GM13977 (cell line): ENCODE data around the gene TNFAIP2.

ENCODE experiments used
- DNase-seq: peaks from one replicate; pipeline ENCODE4 v3.0.0; 2012; ENCODE audit warnings: low spot score
- in situ Hi-C: fragments of 300-500 bp; cut with MboI; formaldehyde crosslinking; loops from one replicate; pipeline ENCODE4 v1.12.0; 2022; ENCODE audit warnings: low sequenced_read_pairs, low pct_unique_long_range_greater_than_20kb, mixed read lengths, inconsistent platforms; ENCODE audit not compliant: unreplicated experiment
- TF ChIP-seq, protein P1 (sequence below): IDR thresholded peaks from 2 replicates; pipeline ENCODE4 v1.5.1; 2012; ENCODE audit warnings: mild to moderate bottlenecking, control low read depth; ENCODE audit not compliant: insufficient read depth; ENCODE audit errors: extremely low read depth, missing control alignments

Gene TNFAIP2

DNA sequence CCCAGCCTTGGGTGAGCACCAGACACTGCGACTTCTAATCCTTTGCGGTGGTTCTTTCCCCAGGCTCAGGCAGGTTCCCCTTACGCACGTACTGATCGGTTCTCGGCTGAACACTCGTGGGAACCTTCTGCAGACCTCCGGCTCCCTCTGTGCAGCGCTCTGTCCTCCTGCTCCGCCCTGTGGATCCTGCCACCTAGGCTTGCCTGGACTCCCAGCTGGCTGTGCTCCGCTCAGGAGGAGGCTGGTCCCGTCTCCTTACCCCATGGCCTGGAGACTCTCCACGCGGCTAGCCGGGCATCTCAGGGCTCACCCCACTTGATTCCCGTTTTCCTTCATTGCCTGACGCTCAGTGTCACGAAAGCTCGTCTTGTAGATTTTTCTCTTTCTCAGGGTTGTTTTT lies 34.7 kb downstream of the TNFAIP2 start:
- in situ Hi-C loops, result no loop called here
- DNase-seq, result no peak
- TF ChIP-seq, protein P1, sequence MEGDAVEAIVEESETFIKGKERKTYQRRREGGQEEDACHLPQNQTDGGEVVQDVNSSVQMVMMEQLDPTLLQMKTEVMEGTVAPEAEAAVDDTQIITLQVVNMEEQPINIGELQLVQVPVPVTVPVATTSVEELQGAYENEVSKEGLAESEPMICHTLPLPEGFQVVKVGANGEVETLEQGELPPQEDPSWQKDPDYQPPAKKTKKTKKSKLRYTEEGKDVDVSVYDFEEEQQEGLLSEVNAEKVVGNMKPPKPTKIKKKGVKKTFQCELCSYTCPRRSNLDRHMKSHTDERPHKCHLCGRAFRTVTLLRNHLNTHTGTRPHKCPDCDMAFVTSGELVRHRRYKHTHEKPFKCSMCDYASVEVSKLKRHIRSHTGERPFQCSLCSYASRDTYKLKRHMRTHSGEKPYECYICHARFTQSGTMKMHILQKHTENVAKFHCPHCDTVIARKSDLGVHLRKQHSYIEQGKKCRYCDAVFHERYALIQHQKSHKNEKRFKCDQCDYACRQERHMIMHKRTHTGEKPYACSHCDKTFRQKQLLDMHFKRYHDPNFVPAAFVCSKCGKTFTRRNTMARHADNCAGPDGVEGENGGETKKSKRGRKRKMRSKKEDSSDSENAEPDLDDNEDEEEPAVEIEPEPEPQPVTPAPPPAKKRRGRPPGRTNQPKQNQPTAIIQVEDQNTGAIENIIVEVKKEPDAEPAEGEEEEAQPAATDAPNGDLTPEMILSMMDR, result no peak

DNA sequence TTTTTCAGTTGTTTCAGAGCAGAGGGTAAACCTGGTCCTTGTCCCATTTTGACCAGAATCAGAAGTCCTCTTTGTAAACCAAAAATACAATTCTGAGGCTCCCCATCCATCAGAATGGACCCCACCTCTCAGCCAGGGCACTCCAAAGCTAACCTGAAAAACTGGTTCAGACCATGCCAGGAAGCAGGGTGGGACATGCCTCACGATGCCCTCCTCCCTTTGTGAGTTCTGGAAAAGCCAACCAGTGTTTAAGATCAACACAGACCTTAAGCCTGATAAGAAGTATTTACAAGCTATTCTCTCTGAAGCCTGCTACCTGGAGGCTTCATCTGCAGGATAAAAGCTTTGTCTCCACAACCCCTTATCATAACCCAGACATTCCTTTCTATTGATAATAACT lies 35.4 kb downstream of the TNFAIP2 start:
- DNase-seq, result no peak
- in situ Hi-C loops, result no loop called here
- TF ChIP-seq, protein P1, result no peak

GRCh38 chr14:103160321-103161053 lies 37.2 kb downstream of the TNFAIP2 start:
- TF ChIP-seq, protein P1, result no peak
- in situ Hi-C loops, result no loop called here
- no peak for DNase-seq

- TF ChIP-seq, protein P1, result no peak
- DNase-seq, result no peak
- in situ Hi-C loops, result no loop called here
Observed at GRCh38 chr14:103161054-103161397, 37.8 kb downstream of the TNFAIP2 start.

DNA sequence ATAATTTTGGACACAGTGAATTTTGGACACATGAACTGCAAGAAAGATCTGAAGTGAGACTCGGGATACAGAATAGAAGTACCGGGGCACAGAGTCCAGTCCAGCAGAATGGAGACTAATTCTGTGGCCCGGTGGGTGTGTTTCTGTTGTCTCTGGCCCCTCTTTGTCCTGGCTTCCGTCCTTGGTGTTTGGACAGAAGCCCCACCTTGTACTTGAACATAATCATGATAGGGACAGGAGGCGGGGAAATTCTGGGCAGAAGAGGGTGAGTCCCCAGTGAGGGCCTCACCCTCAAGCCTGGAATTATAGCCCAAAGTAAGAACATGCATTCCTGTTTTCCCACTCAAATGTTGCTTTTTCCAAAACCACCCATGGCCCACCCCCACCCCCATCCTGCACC lies 39.9 kb downstream of the TNFAIP2 start:
- in situ Hi-C loops, result no loop called here
- TF ChIP-seq, protein P1, result no peak
- DNase-seq, result no peak

DNA sequence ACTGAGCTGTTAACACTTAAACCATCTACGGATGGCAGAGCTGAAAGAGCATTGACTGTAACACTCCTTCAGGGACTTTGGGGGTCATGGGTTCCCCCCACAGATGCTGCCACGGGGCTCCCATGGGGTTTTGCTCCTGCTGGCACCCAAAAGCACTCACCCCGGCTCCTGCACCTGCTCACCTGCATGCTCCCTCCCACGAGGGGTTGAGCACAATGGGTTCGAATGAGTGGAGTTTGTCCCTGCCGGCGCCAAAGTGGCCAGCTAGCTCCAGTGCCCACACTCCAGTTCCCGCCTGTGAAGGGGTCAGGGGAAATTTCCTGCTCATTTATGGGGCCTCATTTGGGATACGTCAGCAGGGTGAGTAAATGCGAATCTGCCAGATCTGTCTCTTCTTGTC lies 40.7 kb downstream of the TNFAIP2 start:
- TF ChIP-seq, protein P1, result no peak
- DNase-seq, result no peak
- in situ Hi-C loops, result no loop called here
